ENCODE data around the gene VEGFC. TPM values are rescaled to one million over a fixed set of nuclear protein-coding genes. Genes with fewer than 3 reads are reported as not detected.

The VEGFC gene
- total RNA-seq, 5 donors from 2014 or later (not counting 1 experiment from before 2014, with no cell fraction given): 0.13 to 0.18 TPM; not detected in 3

- CTCF ChIA-PET: no interaction called here
- H3K9me3 ChIP-seq: no peaks in the 10 kb centered on the region
- peaks cover 0 to 5% (median 0%) of the 10 kb centered on the region in 3 donors for H3K9me3 Mint-ChIP-seq
- ATAC-seq (replicated peaks in 1 of 4) (no peak), DNase-seq (no peak)
- no peak overlapping the region for H3K27ac ChIP-seq (ENCODE audit: low read length)
- H3K27me3 Mint-ChIP-seq: no peaks in the 10 kb centered on the region
- no peaks in the 10 kb centered on the region for H3K27me3 ChIP-seq (replicated peaks in 1 of 2; ENCODE audit: control insufficient read depth in 2 of 2, extremely low read depth in 1 of 2, insufficient read depth in 2 of 2, low read length in 1 of 2)
- POLR2A ChIA-PET: no interaction called here
- H3K27ac Mint-ChIP-seq: no peak overlapping the region
- no peaks in the 10 kb centered on the region for H3K36me3 Mint-ChIP-seq
- no peak overlapping the region for H3K4me3 ChIP-seq (ENCODE audit: control insufficient read depth in 1 of 2, extremely low read depth in 1 of 2, low read length in 1 of 2)
- no peaks in the 10 kb centered on the region for H3K36me3 ChIP-seq (ENCODE audit: control insufficient read depth in 2 of 2, extremely low read depth in 1 of 2, insufficient read depth in 1 of 2, low read length in 1 of 2)
- no peak overlapping the region for H3K4me3 Mint-ChIP-seq
- no peaks in the 10 kb centered on the region for H3K4me1 Mint-ChIP-seq
- no peaks in the 10 kb centered on the region for H3K4me1 ChIP-seq (ENCODE audit: control insufficient read depth in 1 of 2, extremely low read depth in 1 of 2, insufficient read depth in 2 of 2, low read length in 2 of 2)
Observed at GRCh38 chr4:176708771-176709311, 83.9 kb downstream of the VEGFC start.

GRCh38 chr4:176690716-176691115, 102.0 kb downstream of the VEGFC start:
- CTCF ChIA-PET: no interaction called here

GRCh38 chr4:176680668-176681180, 112.0 kb downstream of the VEGFC start:
- no peak for DNase-seq
- Mint-ChIP-seq H3K27ac (no peak overlapping the region), H3K36me3 (no peaks in the 10 kb centered on the region), H3K27me3 (no peaks in the 10 kb centered on the region), H3K9me3 (peaks cover 0 to 4% (median 0%) of the 10 kb centered on the region in 3 donors), H3K4me3 (no peak overlapping the region), H3K4me1 (no peaks in the 10 kb centered on the region)
- Histone ChIP-seq H3K27me3 (replicated peaks in 1 of 2; ENCODE audit: control insufficient read depth in 2 of 2, extremely low read depth in 1 of 2, insufficient read depth in 2 of 2, low read length in 1 of 2) (no peaks in the 10 kb centered on the region), H3K27ac (ENCODE audit: low read length) (no peak overlapping the region), H3K4me3 (ENCODE audit: control insufficient read depth in 1 of 2, extremely low read depth in 1 of 2, low read length in 1 of 2) (no peak overlapping the region), H3K9me3 (no peaks in the 10 kb centered on the region), H3K36me3 (ENCODE audit: control insufficient read depth in 2 of 2, extremely low read depth in 1 of 2, insufficient read depth in 1 of 2, low read length in 1 of 2) (no peaks in the 10 kb centered on the region), H3K4me1 (ENCODE audit: control insufficient read depth in 1 of 2, extremely low read depth in 1 of 2, insufficient read depth in 2 of 2, low read length in 2 of 2) (no peaks in the 10 kb centered on the region)
- ChIA-PET POLR2A (no interaction called here), CTCF (no interaction called here)
- WGBS (ENCODE audit: insufficient coverage): no CpG with 5 or more reads among the region's 4 CpGs
- no peak for ATAC-seq (replicated peaks in 1 of 4)

More at GRCh38 chr4:176690716-176691115, 102.0 kb downstream of the VEGFC start:
- no peaks in the 10 kb centered on the region for H3K9me3 ChIP-seq
- H3K36me3 ChIP-seq (ENCODE audit: control insufficient read depth in 2 of 2, extremely low read depth in 1 of 2, insufficient read depth in 1 of 2, low read length in 1 of 2): no peaks in the 10 kb centered on the region
- POLR2A ChIA-PET: no interaction called here
- ATAC-seq (replicated peaks in 1 of 4): no peak
- H3K4me3 Mint-ChIP-seq: no peak overlapping the region
- peaks cover 0 to 4% (median 0%) of the 10 kb centered on the region in 3 donors for H3K9me3 Mint-ChIP-seq
- H3K36me3 Mint-ChIP-seq: no peaks in the 10 kb centered on the region
- no peaks in the 10 kb centered on the region for H3K27me3 ChIP-seq (replicated peaks in 1 of 2; ENCODE audit: control insufficient read depth in 2 of 2, extremely low read depth in 1 of 2, insufficient read depth in 2 of 2, low read length in 1 of 2)
- H3K27ac ChIP-seq (ENCODE audit: low read length): no peak overlapping the region
- 100% methylated on average over 2 of the region's 5 CpGs for WGBS (ENCODE audit: insufficient coverage)
- no peak overlapping the region for H3K27ac Mint-ChIP-seq
- H3K4me1 Mint-ChIP-seq: no peaks in the 10 kb centered on the region
- H3K4me3 ChIP-seq (ENCODE audit: control insufficient read depth in 1 of 2, extremely low read depth in 1 of 2, low read length in 1 of 2): no peak overlapping the region
- H3K4me1 ChIP-seq (ENCODE audit: control insufficient read depth in 1 of 2, extremely low read depth in 1 of 2, insufficient read depth in 2 of 2, low read length in 2 of 2): no peaks in the 10 kb centered on the region
- DNase-seq: no peak
- no peaks in the 10 kb centered on the region for H3K27me3 Mint-ChIP-seq

- WGBS (ENCODE audit: insufficient coverage): 71% methylated on average over 1 of the region's 4 CpGs
Observed at GRCh38 chr4:176676901-176677300, 115.8 kb downstream of the VEGFC start.

GRCh38 chr4:176675810-176676209, 116.9 kb downstream of the VEGFC start:
- no peaks in the 10 kb centered on the region for H3K27me3 Mint-ChIP-seq
- no peak for DNase-seq
- H3K9me3 Mint-ChIP-seq: peaks cover 0 to 4% (median 0%) of the 10 kb centered on the region in 3 donors
- Histone ChIP-seq H3K27me3 (replicated peaks in 1 of 2; ENCODE audit: control insufficient read depth in 2 of 2, extremely low read depth in 1 of 2, insufficient read depth in 2 of 2, low read length in 1 of 2) (no peaks in the 10 kb centered on the region), H3K4me3 (ENCODE audit: control insufficient read depth in 1 of 2, extremely low read depth in 1 of 2, low read length in 1 of 2) (no peak overlapping the region), H3K27ac (ENCODE audit: low read length) (no peak overlapping the region), H3K36me3 (ENCODE audit: control insufficient read depth in 2 of 2, extremely low read depth in 1 of 2, insufficient read depth in 1 of 2, low read length in 1 of 2) (no peaks in the 10 kb centered on the region), H3K9me3 (no peaks in the 10 kb centered on the region), H3K4me1 (ENCODE audit: control insufficient read depth in 1 of 2, extremely low read depth in 1 of 2, insufficient read depth in 2 of 2, low read length in 2 of 2) (no peaks in the 10 kb centered on the region)
- H3K27ac Mint-ChIP-seq: no peak overlapping the region
- ChIA-PET CTCF (no interaction called here), POLR2A (no interaction called here)
- no peaks in the 10 kb centered on the region for H3K36me3 Mint-ChIP-seq
- H3K4me3 Mint-ChIP-seq: no peak overlapping the region
- ATAC-seq (replicated peaks in 1 of 4): no peak
- WGBS (ENCODE audit: insufficient coverage): no CpG with 5 or more reads among the region's 3 CpGs
- no peaks in the 10 kb centered on the region for H3K4me1 Mint-ChIP-seq

More at GRCh38 chr4:176676901-176677300, 115.8 kb downstream of the VEGFC start:
- no peaks in the 10 kb centered on the region for H3K36me3 Mint-ChIP-seq
- no peak for DNase-seq
- CTCF ChIA-PET: no interaction called here
- no peak overlapping the region for H3K4me3 Mint-ChIP-seq
- no peak overlapping the region for H3K27ac Mint-ChIP-seq
- no peaks in the 10 kb centered on the region for H3K27me3 Mint-ChIP-seq
- H3K4me1 Mint-ChIP-seq: no peaks in the 10 kb centered on the region
- Histone ChIP-seq H3K36me3 (ENCODE audit: control insufficient read depth in 2 of 2, extremely low read depth in 1 of 2, insufficient read depth in 1 of 2, low read length in 1 of 2) (no peaks in the 10 kb centered on the region), H3K27me3 (replicated peaks in 1 of 2; ENCODE audit: control insufficient read depth in 2 of 2, extremely low read depth in 1 of 2, insufficient read depth in 2 of 2, low read length in 1 of 2) (no peaks in the 10 kb centered on the region), H3K9me3 (no peaks in the 10 kb centered on the region), H3K4me1 (ENCODE audit: control insufficient read depth in 1 of 2, extremely low read depth in 1 of 2, insufficient read depth in 2 of 2, low read length in 2 of 2) (no peaks in the 10 kb centered on the region), H3K4me3 (ENCODE audit: control insufficient read depth in 1 of 2, extremely low read depth in 1 of 2, low read length in 1 of 2) (no peak overlapping the region), H3K27ac (ENCODE audit: low read length) (no peak overlapping the region)
- peaks cover 0 to 4% (median 0%) of the 10 kb centered on the region in 3 donors for H3K9me3 Mint-ChIP-seq
- no peak for ATAC-seq (replicated peaks in 1 of 4)
- POLR2A ChIA-PET: no interaction called here

- H3K36me3 Mint-ChIP-seq: no peaks in the 10 kb centered on the region
- no CpG with 5 or more reads among the region's 9 CpGs for WGBS (ENCODE audit: insufficient coverage)
- no peaks in the 10 kb centered on the region for H3K27me3 ChIP-seq (replicated peaks in 1 of 2; ENCODE audit: control insufficient read depth in 2 of 2, extremely low read depth in 1 of 2, insufficient read depth in 2 of 2, low read length in 1 of 2)
- no peaks in the 10 kb centered on the region for H3K9me3 Mint-ChIP-seq
- H3K4me3 Mint-ChIP-seq: no peak overlapping the region
- H3K27ac ChIP-seq (ENCODE audit: low read length): no peak overlapping the region
- POLR2A ChIA-PET: interaction anchor here in 1 of 2 donors (0.7 kb wide), 1 partner anchor 87 kb away, joined by 6 read pairs; no protein-coding TSS in a partner anchor
- H3K27me3 Mint-ChIP-seq: no peaks in the 10 kb centered on the region
- no peaks in the 10 kb centered on the region for H3K4me1 ChIP-seq (ENCODE audit: control insufficient read depth in 1 of 2, extremely low read depth in 1 of 2, insufficient read depth in 2 of 2, low read length in 2 of 2)
- DNase-seq: no peak
- CTCF ChIA-PET: no interaction called here
- no peak overlapping the region for H3K27ac Mint-ChIP-seq
- H3K4me3 ChIP-seq (ENCODE audit: control insufficient read depth in 1 of 2, extremely low read depth in 1 of 2, low read length in 1 of 2): no peak overlapping the region
- H3K4me1 Mint-ChIP-seq: no peaks in the 10 kb centered on the region
- no peak for ATAC-seq (replicated peaks in 1 of 4)
- H3K9me3 ChIP-seq: no peaks in the 10 kb centered on the region
- no peaks in the 10 kb centered on the region for H3K36me3 ChIP-seq (ENCODE audit: control insufficient read depth in 2 of 2, extremely low read depth in 1 of 2, insufficient read depth in 1 of 2, low read length in 1 of 2)
Observed at GRCh38 chr4:176671532-176671931, 121.2 kb downstream of the VEGFC start.
